Right lobe of liver (tissue), 4 donors: ENCODE data around the gene BCR.

ENCODE experiments used
- POLR2A ChIP-seq: fragments of 450-650 bp; IDR thresholded peaks from one replicate; pipeline ENCODE4 v1.6.1; 2017; ENCODE audit warnings: antibody characterized with exemption, mild to moderate bottlenecking
- TF ChIP-seq, protein P1 (sequence below), 4 donors: fragments of 200-600 bp in 3 of 4; fragments of 450-650 bp in 1 of 4; IDR thresholded peaks; one replicate each; pipeline versions ENCODE4 v1.5.1 to v1.8.0; 2016 to 2022; ENCODE audit warnings: antibody characterized with exemption in 4 of 4, mild to moderate bottlenecking in 2 of 4
- donor health status: DM: no; HTN: no; CAD: no.
- donor health status: DM: no; HTN: no; CAD: no.
- donor health status: DM: no; HTN: yes; CAD: no.

DNA sequence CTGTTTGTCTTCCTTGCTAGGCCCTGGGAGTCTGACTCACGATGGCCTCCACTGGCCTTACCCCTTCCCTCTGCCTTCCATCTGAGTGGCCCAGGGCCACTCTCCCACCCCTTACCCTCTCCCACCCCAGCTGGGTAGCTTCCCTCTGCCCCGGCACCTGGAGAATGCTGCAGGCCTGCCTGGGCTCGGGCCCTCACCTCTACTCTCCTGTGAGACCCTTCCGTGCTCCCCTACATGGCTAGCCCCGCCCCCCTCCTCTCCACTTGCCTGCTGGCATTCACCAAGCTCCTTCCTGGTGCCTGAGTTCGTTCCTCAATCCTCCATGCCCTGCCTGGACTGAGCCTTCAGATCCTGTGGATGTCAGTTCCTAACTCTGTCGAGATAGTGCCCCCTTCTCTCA is 26.3 kb upstream of the BCR start:
- no peak for TF ChIP-seq POLR2A
- TF ChIP-seq, protein P1, sequence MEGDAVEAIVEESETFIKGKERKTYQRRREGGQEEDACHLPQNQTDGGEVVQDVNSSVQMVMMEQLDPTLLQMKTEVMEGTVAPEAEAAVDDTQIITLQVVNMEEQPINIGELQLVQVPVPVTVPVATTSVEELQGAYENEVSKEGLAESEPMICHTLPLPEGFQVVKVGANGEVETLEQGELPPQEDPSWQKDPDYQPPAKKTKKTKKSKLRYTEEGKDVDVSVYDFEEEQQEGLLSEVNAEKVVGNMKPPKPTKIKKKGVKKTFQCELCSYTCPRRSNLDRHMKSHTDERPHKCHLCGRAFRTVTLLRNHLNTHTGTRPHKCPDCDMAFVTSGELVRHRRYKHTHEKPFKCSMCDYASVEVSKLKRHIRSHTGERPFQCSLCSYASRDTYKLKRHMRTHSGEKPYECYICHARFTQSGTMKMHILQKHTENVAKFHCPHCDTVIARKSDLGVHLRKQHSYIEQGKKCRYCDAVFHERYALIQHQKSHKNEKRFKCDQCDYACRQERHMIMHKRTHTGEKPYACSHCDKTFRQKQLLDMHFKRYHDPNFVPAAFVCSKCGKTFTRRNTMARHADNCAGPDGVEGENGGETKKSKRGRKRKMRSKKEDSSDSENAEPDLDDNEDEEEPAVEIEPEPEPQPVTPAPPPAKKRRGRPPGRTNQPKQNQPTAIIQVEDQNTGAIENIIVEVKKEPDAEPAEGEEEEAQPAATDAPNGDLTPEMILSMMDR (IDR thresholded peaks at IDR 0.05), result no peak
